ENCODE data around the gene CELA3A.
"Not testable (repeated sequence)": the region's sequence is repeated elsewhere in the genome, so short reads cannot be mapped to it uniquely, and the experiment has no call there.

DNA sequence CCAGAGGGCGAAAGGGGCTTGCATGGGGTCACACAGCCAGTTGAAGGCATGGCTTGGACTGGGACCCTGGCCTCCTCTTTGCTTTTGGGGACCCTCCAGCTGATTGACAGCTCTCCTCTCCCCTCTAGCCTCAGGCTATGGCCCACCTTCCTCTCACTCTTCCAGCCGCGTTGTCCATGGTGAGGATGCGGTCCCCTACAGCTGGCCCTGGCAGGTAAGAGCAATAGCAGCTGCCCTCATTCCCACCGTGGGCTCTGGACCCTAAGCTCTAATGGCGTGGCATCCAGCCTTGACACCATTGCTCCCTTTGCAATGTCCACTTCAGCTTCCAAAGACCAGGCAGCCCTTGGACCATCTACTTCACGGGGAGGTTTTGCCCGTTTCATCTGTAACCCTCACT is 1.4 kb downstream of the CELA3A start:
- not testable (repeated sequence) for TF ChIP-seq EP300 (IDR thresholded peaks at IDR 0.05; ENCODE audit: low read depth); POLR2A (IDR thresholded peaks at IDR 0.05); POLR2AphosphoS5 (IDR thresholded peaks at IDR 0.05)
- TF ChIP-seq, protein P1, sequence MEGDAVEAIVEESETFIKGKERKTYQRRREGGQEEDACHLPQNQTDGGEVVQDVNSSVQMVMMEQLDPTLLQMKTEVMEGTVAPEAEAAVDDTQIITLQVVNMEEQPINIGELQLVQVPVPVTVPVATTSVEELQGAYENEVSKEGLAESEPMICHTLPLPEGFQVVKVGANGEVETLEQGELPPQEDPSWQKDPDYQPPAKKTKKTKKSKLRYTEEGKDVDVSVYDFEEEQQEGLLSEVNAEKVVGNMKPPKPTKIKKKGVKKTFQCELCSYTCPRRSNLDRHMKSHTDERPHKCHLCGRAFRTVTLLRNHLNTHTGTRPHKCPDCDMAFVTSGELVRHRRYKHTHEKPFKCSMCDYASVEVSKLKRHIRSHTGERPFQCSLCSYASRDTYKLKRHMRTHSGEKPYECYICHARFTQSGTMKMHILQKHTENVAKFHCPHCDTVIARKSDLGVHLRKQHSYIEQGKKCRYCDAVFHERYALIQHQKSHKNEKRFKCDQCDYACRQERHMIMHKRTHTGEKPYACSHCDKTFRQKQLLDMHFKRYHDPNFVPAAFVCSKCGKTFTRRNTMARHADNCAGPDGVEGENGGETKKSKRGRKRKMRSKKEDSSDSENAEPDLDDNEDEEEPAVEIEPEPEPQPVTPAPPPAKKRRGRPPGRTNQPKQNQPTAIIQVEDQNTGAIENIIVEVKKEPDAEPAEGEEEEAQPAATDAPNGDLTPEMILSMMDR (IDR thresholded peaks at IDR 0.05): not testable (repeated sequence)
